Uterus (tissue), 4 donors: Measurements from ENCODE around the gene HIVEP1. TPM values are rescaled to one million over a fixed set of nuclear protein-coding genes. Genes with fewer than 3 reads are reported as not detected.

Experiments used
- DNase-seq, 2 donors: peaks; one replicate each; pipeline ENCODE4 v3.0.0-alpha.2; 2019 to 2020
- H3K27ac ChIP-seq, 2 donors: fragments of 200-600 bp; sonication (generic); 1 replicate in 1 of 2; 2 replicates in 1 of 2; pipeline ENCODE4 v1.5.1; 2016 to 2018
- H3K27me3 ChIP-seq, 2 donors: fragments of 200-600 bp; sonication (generic); one replicate each; pipeline ENCODE4 v1.5.1; 2018 to 2019; ENCODE audit warnings: control low read depth in 1 of 2
- H3K36me3 ChIP-seq, 2 donors: fragments of 200-600 bp; sonication (generic); one replicate each; pipeline ENCODE4 v1.5.1; 2019; ENCODE audit warnings: control low read depth in 1 of 2
- H3K4me1 ChIP-seq, 2 donors: fragments of 200-600 bp; sonication (generic); one replicate each; pipeline ENCODE4 v1.5.1; 2018 to 2019; ENCODE audit warnings: control low read depth in 1 of 2
- H3K4me3 ChIP-seq, 2 donors: fragments of 200-600 bp; sonication (generic); 1 replicate in 1 of 2; 2 replicates in 1 of 2; pipeline ENCODE4 v1.5.1; 2018 to 2019; ENCODE audit warnings: mild to moderate bottlenecking in 1 of 2
- H3K9me3 ChIP-seq, 2 donors: fragments of 200-600 bp; sonication (generic); one replicate each; pipeline ENCODE4 v1.5.1; 2019; ENCODE audit warnings: control low read depth in 1 of 2
- CTCF ChIP-seq, 4 experiments: fragments of 200-600 bp in 2 of 4; fragments of 450-650 bp in 2 of 4; sonication (generic) in 2 of 4; IDR thresholded peaks; one replicate each; pipeline ENCODE4 v1.5.1; 2016 to 2019; ENCODE audit warnings: antibody characterized with exemption in 4 of 4, mild to moderate bottlenecking in 2 of 4, moderate library complexity in 1 of 4
- POLR2A ChIP-seq, 2 donors: fragments of 450-650 bp; IDR thresholded peaks; one replicate each; pipeline ENCODE4 v1.6.1; 2016; ENCODE audit warnings: antibody characterized with exemption in 2 of 2, mild to moderate bottlenecking in 1 of 2, moderate library complexity in 1 of 2
- intact Hi-C: fragments of 100-400 bp; cut with DNase I; formaldehyde crosslinking; loops from one replicate; pipeline ENCODE4 v1.15.1; 2023; ENCODE audit warnings: low total_unique reads
- total RNA-seq, 4 donors: library from RNA; depleted of rRNA in 3 of 4; stranded (reverse); fragments of >200 nt in 3 of 4; gene quantifications; one replicate each; pipeline versions ENCODE4 v1.1.0 to v1.2.4, GENCODE V29; 2014 to 2023
- donor health status: DM: yes; HTN: yes; CAD: no.

Gene HIVEP1
- total RNA-seq, 4 donors from 2014 or later = 8.5 to 38.1 (median 22.0) TPM

- TF ChIP-seq CTCF (IDR thresholded peaks at IDR 0.05) = no peak
- TF ChIP-seq POLR2A (IDR thresholded peaks at IDR 0.05) = no peak
- H3K9me3 ChIP-seq = no peaks in the 10 kb centered on the region
- no peak overlapping the region for H3K4me3 ChIP-seq
- H3K4me1 ChIP-seq = no peaks in the 10 kb centered on the region
- DNase-seq = no peak
- intact Hi-C loops = no loop called here
- no peaks in the 10 kb centered on the region for H3K27me3 ChIP-seq
- no peak overlapping the region for H3K27ac ChIP-seq
- no peaks in the 10 kb centered on the region for H3K36me3 ChIP-seq
Measured at GRCh38 chr6:11992086-11992485, 20.0 kb upstream of the HIVEP1 start.

- H3K9me3 ChIP-seq = no peaks in the 10 kb centered on the region
- no peaks in the 10 kb centered on the region for H3K27me3 ChIP-seq
- no peak overlapping the region for H3K4me3 ChIP-seq
- H3K36me3 ChIP-seq = no peaks in the 10 kb centered on the region
- DNase-seq = no peak
- intact Hi-C loops = no loop called here
- TF ChIP-seq POLR2A (IDR thresholded peaks at IDR 0.05) (no peak), CTCF (IDR thresholded peaks at IDR 0.05) (no peak)
- H3K27ac ChIP-seq = no peak overlapping the region
- no peaks in the 10 kb centered on the region for H3K4me1 ChIP-seq
Measured at GRCh38 chr6:11994875-11995461, 17.1 kb upstream of the HIVEP1 start.

GRCh38 chr6:11996751-11997150 lies 15.4 kb upstream of the HIVEP1 start:
- H3K4me1 ChIP-seq = no peaks in the 10 kb centered on the region
- intact Hi-C loops = no loop called here
- TF ChIP-seq POLR2A (IDR thresholded peaks at IDR 0.05) = no peak
- no peaks in the 10 kb centered on the region for H3K27me3 ChIP-seq
- no peak overlapping the region for H3K27ac ChIP-seq
- H3K4me3 ChIP-seq = no peak overlapping the region
- DNase-seq = no peak
- no peaks in the 10 kb centered on the region for H3K36me3 ChIP-seq
- H3K9me3 ChIP-seq = no peaks in the 10 kb centered on the region

- DNase-seq = no peak
- intact Hi-C loops = no loop called here
- Histone ChIP-seq H3K27ac (no peak overlapping the region), H3K4me3 (no peak overlapping the region), H3K9me3 (no peaks in the 10 kb centered on the region), H3K4me1 (no peaks in the 10 kb centered on the region), H3K36me3 (no peaks in the 10 kb centered on the region), H3K27me3 (no peaks in the 10 kb centered on the region)
- TF ChIP-seq POLR2A (IDR thresholded peaks at IDR 0.05) (no peak), CTCF (IDR thresholded peaks at IDR 0.05) (no peak)
Measured at GRCh38 chr6:11999246-11999645, 12.9 kb upstream of the HIVEP1 start.

- no peak overlapping the region for H3K27ac ChIP-seq
- H3K27me3 ChIP-seq = no peaks in the 10 kb centered on the region
- H3K4me3 ChIP-seq = no peak overlapping the region
- no peak for DNase-seq
- TF ChIP-seq POLR2A (IDR thresholded peaks at IDR 0.05) (no peak), CTCF (IDR thresholded peaks at IDR 0.05) (no peak)
- intact Hi-C loops = no loop called here
- no peaks in the 10 kb centered on the region for H3K4me1 ChIP-seq
- no peaks in the 10 kb centered on the region for H3K36me3 ChIP-seq
- H3K9me3 ChIP-seq = no peaks in the 10 kb centered on the region
Measured at GRCh38 chr6:12000174-12000573, 11.9 kb upstream of the HIVEP1 start.
